Measurements from ENCODE around the gene PRPH2.
A peak's percentile ranks its signal among the peaks of the same experiment; 100 is the strongest.
"Not testable (repeated sequence)": the region's sequence is repeated elsewhere in the genome, so short reads cannot be mapped to it uniquely, and the experiment has no call there.

PRPH2 gene

GRCh38 chr6:42745083-42745639 is 22.8 kb upstream of the PRPH2 start:
- H3K27ac ChIP-seq, result peak overlapping the region; percentile 77 to 98 (median 94)
- peak overlapping the region; percentile 72 to 100 (median 96) for H3K4me3 ChIP-seq

- Histone ChIP-seq H3K27ac (peak overlapping the region in 3 of 21 experiments; percentile 37 to 98 (median 93)), H3K4me3 (peak overlapping the region; percentile 72 to 100 (median 96))
These were observed 22.0 kb upstream of the PRPH2 start for GRCh38 chr6:42744351-42744893.

- no peak overlapping the region for H3K4me3 ChIP-seq
These were observed 19.9 kb upstream of the PRPH2 start for GRCh38 chr6:42742116-42742894.

GRCh38 chr6:42740725-42741124 is 18.3 kb upstream of the PRPH2 start:
- Histone ChIP-seq H3K27ac (peak overlapping the region in 1 of 21 experiments; percentile 9), H3K4me3 (no peak overlapping the region)

More at GRCh38 chr6:42742116-42742894, 19.9 kb upstream of the PRPH2 start:
- H3K27ac ChIP-seq, result peak overlapping the region in 7 of 21 experiments; percentile 8 to 53 (median 20)

- no peak overlapping the region for H3K4me3 ChIP-seq
- H3K27ac ChIP-seq, result no peak overlapping the region
These were observed 13.6 kb upstream of the PRPH2 start for GRCh38 chr6:42735976-42736375.

GRCh38 chr6:42733867-42734481 is 11.6 kb upstream of the PRPH2 start:
- not testable (repeated sequence) for H3K4me3 ChIP-seq, H3K27ac ChIP-seq

GRCh38 chr6:42729731-42730130 is 7.3 kb upstream of the PRPH2 start:
- H3K27ac ChIP-seq, result no peak overlapping the region
- H3K4me3 ChIP-seq, result no peak overlapping the region

GRCh38 chr6:42727627-42728026 is 5.2 kb upstream of the PRPH2 start:
- Histone ChIP-seq H3K4me3 (peak overlapping the region in 4 of 7 experiments; percentile 41 to 53 (median 50)), H3K27ac (peak overlapping the region in 13 of 21 experiments; percentile 48 to 86 (median 70))

GRCh38 chr6:42727087-42727611 is 4.8 kb upstream of the PRPH2 start:
- peak overlapping the region; percentile 38 to 53 (median 41) for H3K4me3 ChIP-seq

GRCh38 chr6:42726485-42727086 is 4.2 kb upstream of the PRPH2 start:
- Histone ChIP-seq H3K27ac (peak overlapping the region in 19 of 21 experiments; percentile 0 to 86 (median 70)), H3K4me3 (peak overlapping the region; percentile 38 to 53 (median 41))

More at GRCh38 chr6:42727087-42727611, 4.8 kb upstream of the PRPH2 start:
- H3K27ac ChIP-seq, result peak overlapping the region in 19 of 21 experiments; percentile 0 to 86 (median 70)

- Histone ChIP-seq H3K27ac (peak overlapping the region in 15 of 21 experiments; percentile 42 to 86 (median 70)), H3K4me3 (no peak overlapping the region)
These were observed 3.6 kb upstream of the PRPH2 start for GRCh38 chr6:42726026-42726425.

- no peak overlapping the region for H3K4me3 ChIP-seq
- H3K27ac ChIP-seq, result no peak overlapping the region
These were observed 2.4 kb upstream of the PRPH2 start for GRCh38 chr6:42724825-42725224.

GRCh38 chr6:42720739-42721138 is 1.7 kb downstream of the PRPH2 start:
- no peak overlapping the region for H3K27ac ChIP-seq
- H3K4me3 ChIP-seq, result no peak overlapping the region

- no peak overlapping the region for H3K4me3 ChIP-seq
- no peak overlapping the region for H3K27ac ChIP-seq
These were observed 6.5 kb downstream of the PRPH2 start for GRCh38 chr6:42715871-42716270.

GRCh38 chr6:42714098-42714761 is 8.2 kb downstream of the PRPH2 start:
- no peak overlapping the region for H3K27ac ChIP-seq
- no peak overlapping the region for H3K4me3 ChIP-seq

GRCh38 chr6:42711930-42712329 is 10.5 kb downstream of the PRPH2 start:
- H3K27ac ChIP-seq, result no peak overlapping the region

GRCh38 chr6:42710316-42710715 is 12.1 kb downstream of the PRPH2 start:
- Histone ChIP-seq H3K27ac (no peak overlapping the region), H3K4me3 (no peak overlapping the region)

More at GRCh38 chr6:42711930-42712329, 10.5 kb downstream of the PRPH2 start:
- no peak overlapping the region for H3K4me3 ChIP-seq

- Histone ChIP-seq H3K27ac (no peak overlapping the region), H3K4me3 (no peak overlapping the region)
These were observed 12.5 kb downstream of the PRPH2 start for GRCh38 chr6:42709871-42710270.

GRCh38 chr6:42708096-42708495 is 14.3 kb downstream of the PRPH2 start:
- H3K27ac ChIP-seq, result no peak overlapping the region
- H3K4me3 ChIP-seq, result no peak overlapping the region

Measured in skin epidermis (tissue), 12 donors.